DND-41 (cell line): Measurements from ENCODE around the gene TFCP2L1.

Experiments used
- ATAC-seq: fragments of 200-7000 bp; cut with Tn5 transposase; 3 replicates; pipeline ENCODE4 v1.9.1; 2021; ENCODE audit warnings: low read depth; ENCODE audit not compliant: insufficient read depth
- DNase-seq: peaks from one replicate; pipeline ENCODE4 v3.0.0-alpha.2; 2020
- H2AFZ ChIP-seq: 2 replicates; pipeline ENCODE4 v1.6.0; 2012; ENCODE audit warnings: low read depth, low read length
- H3K27ac ChIP-seq: 2 replicates; pipeline ENCODE4 v1.5.1; 2012; ENCODE audit warnings: low read length, inconsistent platforms
- H3K27me3 ChIP-seq: fragments of 200-600 bp; sonication (generic); 2 replicates; pipeline ENCODE4 v1.6.0; 2012; ENCODE audit warnings: low read length, mild to moderate bottlenecking, inconsistent platforms; ENCODE audit not compliant: insufficient read depth, poor library complexity
- H3K36me3 ChIP-seq: 2 replicates; pipeline ENCODE4 v1.5.1; 2012; ENCODE audit warnings: low read length, inconsistent platforms; ENCODE audit not compliant: insufficient read depth
- H3K4me1 ChIP-seq: 2 replicates; pipeline ENCODE4 v1.5.1; 2012; ENCODE audit warnings: mild to moderate bottlenecking, low read length; ENCODE audit not compliant: insufficient read depth
- H3K4me2 ChIP-seq: 2 replicates; pipeline ENCODE4 v1.6.0; 2012; ENCODE audit warnings: mild to moderate bottlenecking, moderate library complexity, low read length, inconsistent platforms; ENCODE audit not compliant: insufficient read depth
- H3K4me3 ChIP-seq, 2 experiments: fragments of 200-600 bp in 1 of 2; shearing (Covaris generic) in 1 of 2; 2 replicates each; pipeline ENCODE4 v1.5.1; 2012 to 2016; ENCODE audit warnings: inconsistent platforms in 2 of 2, low read length in 2 of 2, mild to moderate bottlenecking in 2 of 2, low read depth in 1 of 2, moderate library complexity in 1 of 2
- H3K79me2 ChIP-seq: 2 replicates; pipeline ENCODE4 v1.6.0; 2012; ENCODE audit warnings: low read length, inconsistent platforms; ENCODE audit not compliant: insufficient read depth
- H3K9ac ChIP-seq: 2 replicates; pipeline ENCODE4 v1.6.0; 2012; ENCODE audit warnings: low read depth, mild to moderate bottlenecking, inconsistent platforms, low read length, moderate library complexity
- H3K9me3 ChIP-seq: 2 replicates; pipeline ENCODE4 v1.5.1; 2012; ENCODE audit warnings: low read length, moderate library complexity, mild to moderate bottlenecking, inconsistent platforms; ENCODE audit not compliant: insufficient read depth, severe bottlenecking
- H4K20me1 ChIP-seq: 2 replicates; pipeline ENCODE4 v1.6.0; 2012; ENCODE audit warnings: low read length; ENCODE audit not compliant: insufficient read depth
- CTCF ChIP-seq: IDR thresholded peaks from 2 replicates; pipeline ENCODE4 v1.5.1; 2012; ENCODE audit warnings: borderline replicate concordance, low read length, moderate library complexity, mild to moderate bottlenecking; ENCODE audit not compliant: poor library complexity, severe bottlenecking; ENCODE audit errors: extremely low read depth
- EZH2 ChIP-seq: IDR thresholded peaks from 3 replicates; pipeline ENCODE4 v1.6.1; 2012; ENCODE audit warnings: borderline replicate concordance, low read depth, mild to moderate bottlenecking, moderate library complexity, low read length, inconsistent platforms; ENCODE audit not compliant: severe bottlenecking

Gene TFCP2L1

GRCh38 chr2:121241466-121241865 is 43.5 kb downstream of the TFCP2L1 start:
- H3K36me3 ChIP-seq, result no peaks in the 10 kb centered on the region
- TF ChIP-seq EZH2 (no peak), CTCF (no peak)
- H3K9ac ChIP-seq, result no peak overlapping the region
- no peak overlapping the region for H3K4me3 ChIP-seq
- H3K4me2 ChIP-seq, result no peak overlapping the region
- no peak overlapping the region for H2AFZ ChIP-seq
- H3K79me2 ChIP-seq, result no peaks in the 10 kb centered on the region
- no peaks in the 10 kb centered on the region for H4K20me1 ChIP-seq
- no peak for DNase-seq
- H3K9me3 ChIP-seq, result no peaks in the 10 kb centered on the region
- peaks cover 5% of the 10 kb centered on the region for H3K27me3 ChIP-seq
- H3K4me1 ChIP-seq, result no peaks in the 10 kb centered on the region
- H3K27ac ChIP-seq, result no peak overlapping the region
- ATAC-seq, result no peak

GRCh38 chr2:121240436-121240835 is 44.6 kb downstream of the TFCP2L1 start:
- Histone ChIP-seq H4K20me1 (no peaks in the 10 kb centered on the region), H3K9ac (no peak overlapping the region), H3K9me3 (no peaks in the 10 kb centered on the region), H2AFZ (no peak overlapping the region), H3K4me1 (no peaks in the 10 kb centered on the region), H3K4me3 (no peak overlapping the region), H3K79me2 (no peaks in the 10 kb centered on the region), H3K27ac (no peak overlapping the region), H3K36me3 (no peaks in the 10 kb centered on the region), H3K4me2 (no peak overlapping the region), H3K27me3 (peaks cover 5% of the 10 kb centered on the region)
- ATAC-seq (no peak), DNase-seq (no peak)
- TF ChIP-seq EZH2 (no peak), CTCF (no peak)

GRCh38 chr2:121239969-121240368 is 45.0 kb downstream of the TFCP2L1 start:
- Histone ChIP-seq H3K4me3 (no peak overlapping the region), H3K4me2 (no peak overlapping the region), H3K9me3 (no peaks in the 10 kb centered on the region), H3K36me3 (no peaks in the 10 kb centered on the region), H3K4me1 (no peaks in the 10 kb centered on the region), H4K20me1 (no peaks in the 10 kb centered on the region), H2AFZ (no peak overlapping the region), H3K27ac (no peak overlapping the region), H3K27me3 (peaks cover 5% of the 10 kb centered on the region), H3K9ac (no peak overlapping the region), H3K79me2 (no peaks in the 10 kb centered on the region)
- no peak for ATAC-seq
- DNase-seq, result no peak
- TF ChIP-seq EZH2, result no peak
- TF ChIP-seq CTCF, result no peak

- TF ChIP-seq CTCF (no peak), EZH2 (no peak)
- Histone ChIP-seq H3K79me2 (no peaks in the 10 kb centered on the region), H3K27ac (no peak overlapping the region), H3K9ac (no peak overlapping the region), H3K4me2 (no peak overlapping the region), H2AFZ (no peak overlapping the region), H4K20me1 (no peaks in the 10 kb centered on the region), H3K4me1 (no peaks in the 10 kb centered on the region), H3K27me3 (peaks cover 5% of the 10 kb centered on the region), H3K9me3 (no peaks in the 10 kb centered on the region), H3K36me3 (no peaks in the 10 kb centered on the region), H3K4me3 (no peak overlapping the region)
- ATAC-seq, result no peak
- no peak for DNase-seq
These were observed 45.5 kb downstream of the TFCP2L1 start for GRCh38 chr2:121239471-121239870.
